Activated effector memory CD4-positive, alpha-beta T cell treated with Interleukin-2 at 50 U/mL for 16 hours (primary cell): ENCODE results near the gene VPS37C.
"Not testable (repeated sequence)": the region's sequence is repeated elsewhere in the genome, so short reads cannot be mapped to it uniquely, and the experiment has no call there.

Source experiments
- DNase-seq: peaks from one replicate; pipeline ENCODE4 v3.0.0-alpha.2; 2020

VPS37C gene

DNA sequence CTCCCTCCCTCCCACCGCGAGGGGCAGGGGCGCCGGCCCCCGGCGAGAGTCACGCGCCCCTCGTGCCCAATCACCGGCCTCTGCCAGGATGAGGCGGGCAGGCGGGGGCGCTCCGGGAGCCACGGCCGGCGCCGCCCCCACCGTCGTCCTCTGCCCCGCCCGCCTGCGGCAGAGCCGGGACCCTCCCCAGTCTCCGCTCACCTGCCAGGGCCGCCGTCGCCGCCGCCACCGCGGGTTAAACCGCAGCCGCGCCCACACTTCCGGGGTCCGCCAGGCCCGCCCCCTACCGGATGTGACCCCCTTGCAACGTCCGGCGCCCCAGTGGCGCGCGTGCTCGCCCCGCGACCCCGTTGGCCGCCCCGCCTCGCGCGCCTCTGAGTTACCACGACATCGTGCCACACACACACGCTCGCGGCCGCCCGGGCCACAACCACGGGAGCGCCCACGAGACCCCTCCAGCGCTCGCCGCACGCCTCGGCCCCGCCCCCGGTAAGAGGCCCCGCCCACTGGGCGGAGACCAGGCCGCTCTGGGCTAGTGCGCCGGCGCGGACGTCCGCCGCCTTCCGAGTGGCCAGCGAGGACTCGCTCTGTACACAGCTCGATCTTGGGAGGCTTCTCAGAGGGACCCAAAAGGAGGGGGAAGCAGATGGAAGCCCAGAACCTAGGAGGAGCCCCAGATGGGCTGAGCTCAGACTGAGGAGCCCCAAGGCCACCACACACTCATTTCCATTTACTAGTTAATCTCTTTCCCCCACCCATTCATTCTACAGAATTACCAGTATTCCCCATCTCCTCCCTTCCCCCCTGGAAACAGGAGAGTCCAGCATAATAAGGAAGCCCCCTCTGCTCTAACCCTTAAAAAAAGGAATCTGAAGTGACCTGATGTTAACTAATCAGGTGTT, at the start of gene VPS37C:
Gene VPS37C, minus strand, starts transcription at position 237 of the 902 bp plus-strand sequence. CDS start 22,597 bp downstream, outside the sequence.
- DNase-seq = peak; percentile 88

DNA sequence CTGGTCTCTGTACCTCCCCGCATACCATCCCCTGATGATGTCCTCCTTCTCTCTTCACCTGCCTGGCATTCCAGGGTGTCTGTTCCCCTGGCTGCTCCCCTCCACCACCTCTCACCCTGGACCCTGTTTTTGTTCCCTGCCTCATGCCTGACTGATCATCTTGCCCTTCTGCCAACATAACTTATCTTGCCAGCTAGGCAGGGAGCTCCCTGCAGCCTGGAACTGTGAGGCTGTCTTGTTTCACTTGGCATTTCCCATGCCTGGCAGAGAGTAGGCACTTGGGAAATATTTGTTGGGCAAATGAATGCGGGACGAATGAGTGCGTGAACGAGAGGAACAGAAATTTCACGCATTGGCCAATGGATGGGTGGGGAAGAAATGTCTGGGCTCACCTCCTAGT, 49.4 kb upstream of the VPS37C start:
- DNase-seq = not testable (repeated sequence)

- DNase-seq = not testable (repeated sequence)
Observed at GRCh38 chr11:61207636-61208310, 46.5 kb upstream of the VPS37C start.

DNA sequence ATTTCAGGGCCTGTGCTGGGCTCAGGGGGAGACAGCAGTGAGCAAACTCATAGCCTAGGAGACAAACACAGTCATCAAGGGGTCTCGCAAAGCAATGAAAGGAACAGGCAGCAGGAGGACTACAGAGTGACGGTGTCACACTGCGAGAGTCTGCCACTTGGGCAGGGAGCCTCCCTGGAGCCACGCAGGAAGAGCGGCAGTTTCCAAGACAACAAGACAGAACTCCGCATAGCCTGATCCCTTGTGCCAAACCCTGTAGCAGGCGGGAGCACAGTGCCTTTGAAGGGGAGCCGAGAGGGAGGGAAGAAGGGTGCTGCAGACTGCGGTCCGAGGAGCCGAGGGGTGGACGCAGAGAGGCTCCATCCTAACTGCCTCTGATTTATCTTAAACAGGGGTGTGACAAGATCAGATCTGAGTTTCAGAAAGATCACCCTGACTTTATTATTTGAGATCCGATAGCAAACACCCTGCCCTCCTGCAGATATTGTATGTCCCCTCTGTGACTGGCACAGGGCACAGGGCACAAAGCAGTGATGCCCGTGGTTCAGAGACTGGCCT, 43.4 kb upstream of the VPS37C start:
- DNase-seq = not testable (repeated sequence)

- not testable (repeated sequence) for DNase-seq
Observed at GRCh38 chr11:61203873-61204272, 42.6 kb upstream of the VPS37C start.

DNA sequence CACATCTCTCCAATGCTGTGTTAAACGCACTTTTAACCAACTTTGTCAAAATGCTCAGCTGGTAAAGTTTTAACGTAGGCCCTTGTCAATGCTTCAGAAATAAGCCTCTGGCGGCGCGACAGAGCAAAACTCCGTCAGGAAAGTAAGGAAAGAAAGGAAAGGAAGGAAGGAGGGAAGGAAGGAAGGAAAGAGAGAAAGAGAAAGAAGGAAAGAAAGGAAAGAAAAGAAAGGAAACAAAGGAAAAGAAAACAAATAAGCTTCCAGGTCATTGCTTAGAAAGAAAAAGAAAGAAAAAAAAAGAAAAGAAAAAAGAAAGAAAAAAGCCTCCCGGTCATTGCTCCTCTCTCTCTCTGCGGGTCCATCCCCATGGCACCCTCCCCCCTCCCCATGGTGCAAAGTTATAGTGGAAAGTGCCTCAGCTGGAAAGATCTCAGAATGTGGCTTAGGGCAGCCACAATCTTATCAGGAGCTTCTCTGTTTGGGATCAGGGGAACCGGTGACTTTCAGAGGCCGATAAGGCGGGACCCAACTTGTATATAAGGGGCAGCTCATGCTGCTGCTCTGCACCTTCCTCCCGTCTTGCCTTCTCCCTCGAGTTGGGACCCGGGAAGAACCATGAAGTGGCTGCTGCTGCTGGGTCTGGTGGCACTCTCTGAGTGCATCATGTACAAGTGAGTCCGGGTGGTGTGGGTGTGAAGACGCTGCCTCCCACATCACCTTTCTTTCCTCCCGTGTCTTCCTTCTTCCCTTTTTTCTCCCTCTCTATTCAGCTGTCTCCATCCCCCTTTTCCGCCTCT, 41.9 kb upstream of the VPS37C start, which contains the start of gene PGA3:
Gene PGA3, plus strand, starts transcription at position 566 of the 797 bp plus-strand sequence. Its CDS starts 50 bp downstream, at position 616.
- DNase-seq = not testable (repeated sequence)

GRCh38 chr11:61201476-61201875, 40.2 kb upstream of the VPS37C start:
- no peak for DNase-seq

DNA sequence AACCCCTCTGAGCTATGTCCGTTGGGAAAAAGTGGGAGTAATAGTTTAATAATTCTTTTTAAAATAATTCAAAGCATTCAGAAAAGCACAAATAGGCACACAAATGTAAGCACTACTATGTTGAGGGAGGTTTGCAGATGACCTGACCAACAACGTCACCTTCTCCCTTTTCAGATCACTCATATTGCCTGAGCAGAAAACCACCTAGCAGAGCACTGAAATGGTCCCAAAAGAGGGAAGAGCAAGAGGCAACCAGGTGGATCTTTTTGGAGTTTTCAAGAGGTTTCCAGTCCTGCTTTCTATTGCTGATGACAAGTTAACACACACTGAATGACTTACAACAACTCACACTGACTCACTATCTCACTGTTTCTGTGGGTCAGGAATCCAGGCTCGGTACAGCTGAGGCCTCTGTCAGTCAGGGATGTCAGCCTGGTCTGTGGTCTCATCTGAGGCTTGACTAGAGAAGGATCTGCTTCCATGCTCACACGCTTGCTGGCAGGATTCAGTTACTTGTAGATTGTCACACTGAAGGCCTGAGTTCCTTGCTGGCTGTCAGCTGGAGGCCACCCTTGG, 37.8 kb upstream of the VPS37C start:
- no peak for DNase-seq

DNA sequence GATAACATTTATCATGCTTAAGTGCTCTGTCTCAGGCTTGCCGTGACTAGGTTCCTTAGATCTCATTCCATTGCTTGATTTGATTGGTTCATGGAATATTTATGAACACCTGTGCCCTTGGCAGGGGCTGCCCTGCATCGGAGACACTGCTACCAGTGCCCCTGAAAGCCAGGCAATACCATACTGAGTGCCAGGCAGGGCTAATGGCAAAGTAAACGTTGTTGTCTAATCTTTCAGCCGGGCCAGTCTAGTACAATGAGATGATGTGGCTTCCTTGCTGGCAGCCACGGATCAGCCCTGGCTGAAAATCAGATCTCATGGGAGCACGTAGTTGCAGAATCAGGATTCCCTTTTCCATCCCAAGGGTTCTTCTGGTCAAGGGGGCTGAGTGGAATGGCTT, 37.1 kb upstream of the VPS37C start:
- no peak for DNase-seq

GRCh38 chr11:61195719-61196118, 34.5 kb upstream of the VPS37C start:
- no peak for DNase-seq

DNA sequence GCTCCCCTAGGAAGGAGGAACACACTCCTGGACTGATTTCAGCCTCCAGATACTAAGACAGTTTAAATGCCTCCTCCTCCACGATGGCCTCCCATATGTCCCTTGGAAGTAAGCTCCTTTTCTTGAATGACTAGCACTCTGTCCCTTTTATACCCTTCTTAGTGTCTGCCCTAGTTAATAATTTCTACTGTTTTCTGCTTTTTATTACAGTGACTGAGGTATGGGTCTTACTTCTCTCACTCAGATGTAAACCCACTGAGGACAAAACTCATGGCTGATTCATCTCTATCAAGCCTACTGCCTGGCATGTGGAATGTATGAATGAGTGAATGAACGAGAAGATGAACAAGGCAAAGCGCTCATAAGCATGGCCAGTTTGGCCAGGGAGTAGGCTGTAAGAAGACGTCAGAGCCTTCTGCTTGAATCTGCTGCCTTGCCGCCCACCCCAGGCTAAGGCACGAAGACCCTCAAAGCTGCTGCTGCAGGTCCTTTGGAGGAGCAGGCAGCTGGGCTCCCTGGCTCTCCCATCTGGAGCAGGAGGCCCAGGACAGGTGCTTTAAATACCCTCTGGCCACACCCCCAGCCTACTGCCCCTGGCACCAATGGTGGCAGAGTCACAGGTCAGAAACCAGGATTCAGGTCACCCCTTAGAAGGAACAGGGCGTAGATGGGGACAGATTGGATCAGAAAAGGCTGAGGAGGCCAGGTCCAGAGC, 33.9 kb upstream of the VPS37C start:
- DNase-seq = no peak

DNA sequence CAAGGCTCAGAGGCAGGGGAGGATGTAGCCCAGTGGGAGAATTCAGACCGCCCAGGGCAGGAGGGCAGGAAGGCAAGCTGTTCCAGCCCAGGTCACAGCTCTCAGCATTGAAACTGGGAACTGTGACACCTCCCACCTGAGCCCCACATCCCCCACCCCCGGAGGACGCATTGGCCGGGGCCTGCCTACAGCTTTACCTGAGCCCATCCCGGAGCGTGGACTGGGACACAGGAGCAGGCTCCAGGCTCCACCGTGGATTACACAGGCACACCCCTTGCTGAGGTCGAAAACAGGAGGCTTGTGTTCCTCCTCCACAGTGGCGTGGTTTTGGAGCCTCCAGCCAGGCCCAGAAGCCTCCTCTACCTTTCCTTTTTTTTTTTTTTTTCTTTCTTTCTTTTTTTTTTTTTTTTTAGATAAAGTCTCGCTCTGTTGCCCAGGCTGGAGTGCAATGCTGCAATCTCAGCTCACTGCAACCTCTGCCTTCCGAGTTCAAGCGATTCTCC, 33.0 kb upstream of the VPS37C start:
- DNase-seq = no peak

DNA sequence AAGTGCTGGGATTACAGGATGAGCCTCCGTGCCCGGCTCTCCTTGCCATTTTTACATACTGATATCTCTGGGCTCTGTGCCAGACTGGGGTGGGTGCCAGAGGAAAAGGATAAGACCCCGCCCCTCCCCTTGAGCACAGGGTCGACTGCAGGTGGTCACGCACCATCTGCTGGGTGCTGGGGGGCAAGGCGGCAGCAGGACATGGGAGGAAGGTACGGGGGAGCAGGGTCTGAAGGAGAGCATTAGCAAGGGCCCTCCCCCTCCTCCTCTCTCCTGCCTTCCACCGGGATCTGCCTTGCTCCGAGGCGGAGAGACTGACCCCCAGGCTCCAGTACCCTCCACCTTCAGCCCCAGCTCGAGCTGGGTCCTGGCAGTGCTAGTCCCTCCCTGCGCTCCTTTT, 32.4 kb upstream of the VPS37C start:
- no peak for DNase-seq

DNA sequence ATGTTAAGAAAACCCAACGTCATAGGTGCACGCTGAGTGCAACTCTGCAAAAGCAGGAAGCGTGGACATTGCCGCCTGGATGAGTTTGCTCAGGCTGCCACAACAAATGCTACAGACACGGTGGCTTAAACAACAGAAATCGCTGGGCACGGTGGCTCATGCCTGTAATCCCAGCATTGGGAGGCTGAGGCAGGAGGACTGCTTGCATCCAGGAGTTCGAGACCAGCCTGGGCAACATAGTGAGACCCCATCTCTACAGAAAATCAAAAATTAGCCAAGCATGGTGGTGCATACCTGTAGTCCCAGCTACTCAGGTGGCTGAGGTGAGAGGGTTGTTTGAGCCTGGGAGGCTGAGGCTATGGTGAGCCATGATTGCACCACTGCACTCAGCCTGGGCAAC, 28.7 kb upstream of the VPS37C start:
- DNase-seq = no peak

DNA sequence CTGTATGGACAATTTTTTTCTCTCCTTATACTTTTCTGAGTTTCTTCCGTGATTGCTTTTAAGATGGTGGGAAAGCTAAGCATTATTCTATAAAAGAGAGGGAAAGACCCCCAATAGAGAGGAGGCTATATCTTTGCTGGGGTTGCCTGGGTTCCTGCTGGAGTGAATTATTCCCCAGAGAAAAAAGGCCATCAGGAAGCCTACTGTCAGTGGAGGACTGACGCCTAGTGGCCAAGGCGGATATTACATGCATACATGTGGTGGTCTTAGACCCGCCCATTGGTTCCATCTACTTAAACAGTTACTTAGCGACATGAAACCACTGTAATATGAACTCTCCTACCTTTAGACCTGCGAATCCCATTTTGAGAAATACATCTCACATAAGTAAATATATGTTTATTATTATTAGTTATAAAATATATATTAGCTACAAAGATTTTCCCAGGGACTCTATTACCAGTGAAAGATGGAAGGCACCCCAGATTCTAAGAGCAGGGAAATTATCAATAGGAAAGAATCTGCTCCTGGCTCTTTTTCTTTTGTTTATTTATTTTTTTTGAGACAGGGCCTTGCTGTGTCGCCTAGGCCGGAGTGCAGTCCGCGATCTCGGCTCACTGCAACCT, 26.4 kb upstream of the VPS37C start:
- peak; percentile 49 for DNase-seq

DNA sequence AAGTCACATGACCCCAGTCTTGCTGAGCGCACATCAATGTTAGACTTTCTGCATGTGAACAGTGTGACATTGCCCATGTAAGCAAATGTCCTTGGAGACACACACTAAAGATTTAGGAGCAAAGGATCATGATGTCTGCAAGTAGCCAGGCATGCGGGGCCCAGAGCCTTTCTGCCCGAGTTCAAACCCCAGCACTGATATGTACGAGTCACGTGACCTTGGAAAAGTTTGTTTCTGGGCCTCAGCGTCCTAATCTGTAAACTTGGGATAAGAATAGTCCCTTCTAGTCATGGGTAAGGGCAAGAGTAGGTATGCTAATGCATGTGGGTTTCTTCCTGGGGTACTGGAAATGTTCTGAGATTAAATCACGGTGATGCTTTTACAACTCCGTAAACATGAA, 25.3 kb upstream of the VPS37C start:
- DNase-seq = no peak

GRCh38 chr11:61183645-61184044, 22.4 kb upstream of the VPS37C start:
- no peak for DNase-seq

DNA sequence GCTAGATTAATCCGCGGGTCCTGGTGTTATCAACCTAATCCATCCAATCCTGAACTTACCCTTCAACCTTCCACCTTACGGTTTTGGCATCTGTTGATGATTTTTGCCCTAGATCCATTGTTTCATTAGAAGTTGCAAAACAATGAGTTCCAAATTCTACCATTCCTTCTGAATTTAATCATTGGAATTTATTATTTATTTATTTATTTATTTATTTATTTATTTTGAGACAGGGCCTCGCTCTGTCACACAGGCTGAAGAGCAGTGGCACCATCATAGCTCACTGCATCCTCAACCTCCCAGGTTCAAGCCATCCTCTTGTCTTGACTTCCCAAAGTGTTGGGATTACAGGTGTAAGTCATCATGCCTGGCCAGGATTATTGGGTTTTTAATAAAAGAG, 20.3 kb upstream of the VPS37C start:
- no peak for DNase-seq

DNA sequence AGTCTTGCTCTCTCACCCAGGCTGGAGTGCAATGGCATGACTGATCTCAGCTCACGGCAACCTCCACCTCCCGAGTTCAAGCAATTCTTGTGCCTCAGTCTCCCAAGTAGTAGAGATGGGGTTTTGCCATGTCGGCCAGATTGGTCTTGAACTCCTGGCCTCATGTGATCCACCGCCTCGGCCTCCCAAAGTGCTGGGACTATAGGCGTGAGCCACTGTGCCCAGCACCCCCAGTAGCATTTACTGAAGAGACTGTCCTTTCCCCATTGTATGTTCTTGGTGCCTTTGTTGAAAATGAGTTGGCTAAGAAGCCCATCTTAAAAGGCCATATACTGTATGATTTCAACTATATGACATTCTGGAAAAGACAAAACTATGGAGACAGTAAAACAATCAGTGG, 19.0 kb upstream of the VPS37C start:
- not testable (repeated sequence) for DNase-seq

DNA sequence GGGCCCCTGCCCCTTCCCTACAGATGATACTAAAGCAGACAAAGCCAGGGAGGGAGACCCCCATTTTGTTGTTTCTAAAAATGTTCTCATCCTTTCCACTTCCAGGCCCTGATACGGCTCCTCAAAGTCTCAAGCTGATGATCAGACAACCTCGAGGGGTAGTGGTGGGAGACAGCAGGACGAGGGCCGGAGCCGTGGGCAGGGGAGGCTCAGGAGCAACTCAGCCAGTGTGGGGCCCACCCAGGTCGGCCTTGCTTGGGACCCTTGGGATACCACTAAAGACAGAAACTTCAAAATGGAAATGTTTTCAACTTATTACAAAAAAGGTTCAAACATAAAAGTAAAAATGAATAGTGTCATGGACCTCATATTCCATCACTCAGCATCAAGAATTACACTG, 15.2 kb upstream of the VPS37C start:
- no peak for DNase-seq

- no peak for DNase-seq
Observed at GRCh38 chr11:61174949-61175348, 13.7 kb upstream of the VPS37C start.
